ENCODE measurements around the gene RAB1B. TPM values are rescaled to one million over a fixed set of nuclear protein-coding genes. Genes with fewer than 3 reads are reported as not detected.

The RAB1B gene
- total RNA-seq = 95.9 and 142 TPM in 2 replicates

GRCh38 chr11:66268244-66268951 lies at the start of gene RAB1B:
TSS of gene RAB1B (plus strand) at chr11:66268639. CDS start at chr11:66268680, 41 bp downstream.

GRCh38 chr11:66277471-66278362 lies 9.3 kb downstream of the RAB1B start, which contains the start of gene CNIH2:
TSS of gene CNIH2 (plus strand) at chr11:66278175. CDS start at chr11:66278457, 282 bp downstream.

GRCh38 chr11:66288671-66289547 lies 20.5 kb downstream of the RAB1B start, which contains the start of gene YIF1A:
TSS of gene YIF1A (minus strand) at chr11:66289143. CDS start at chr11:66288985, 158 bp downstream.

GRCh38 chr11:66291706-66292542 lies 23.5 kb downstream of the RAB1B start, which contains the start of gene TMEM151A:
TSS of gene TMEM151A (plus strand) at chr11:66291894. CDS start at chr11:66292014, 120 bp downstream.

GRCh38 chr11:66316849-66317251 lies 48.4 kb downstream of the RAB1B start, which contains the start of gene CD248:
TSS of gene CD248 (minus strand) at chr11:66317044. CDS start at chr11:66317027, 17 bp downstream.

Other genes with a start within 250 kb of the RAB1B start
- gene CATSPER1, start 242.2 kb upstream of the RAB1B start, total RNA-seq = 0.14 TPM in 1 of 2 replicates, not detected in the other
- not detected in 2 replicates for gene GAL3ST3, start 219.5 kb upstream of the RAB1B start, total RNA-seq
- gene SF3B2, start 216.3 kb upstream of the RAB1B start, total RNA-seq = 176 and 206 TPM in 2 replicates
- gene PACS1, start 198.4 kb upstream of the RAB1B start, total RNA-seq = 58.7 and 76.8 TPM in 2 replicates
- 26.3 and 33.2 TPM in 2 replicates for gene KLC2, start 10.9 kb upstream of the RAB1B start, total RNA-seq
- gene CNIH2, start 9.5 kb downstream of the RAB1B start, total RNA-seq = not detected in 2 replicates
- gene YIF1A, start 20.5 kb downstream of the RAB1B start, total RNA-seq = 154 and 160 TPM in 2 replicates
- 0.88 TPM in 1 of 2 replicates, not detected in the other for gene TMEM151A, start 23.3 kb downstream of the RAB1B start, total RNA-seq
- gene CD248, start 48.4 kb downstream of the RAB1B start, total RNA-seq = 111 and 123 TPM in 2 replicates
- gene RIN1, start 67.8 kb downstream of the RAB1B start, total RNA-seq = 23.0 and 56.7 TPM in 2 replicates
- gene BRMS1, start 76.5 kb downstream of the RAB1B start, total RNA-seq = 70.5 and 75.3 TPM in 2 replicates
- 28.8 and 30.0 TPM in 2 replicates for gene B4GAT1, start 79.0 kb downstream of the RAB1B start, total RNA-seq
- gene SLC29A2, start 103.1 kb downstream of the RAB1B start, total RNA-seq = 0.29 and 0.44 TPM in 2 replicates
- not detected in 2 replicates for gene NPAS4, start 152.4 kb downstream of the RAB1B start, total RNA-seq
- 30.9 and 41.1 TPM in 2 replicates for gene MRPL11, start 170.2 kb downstream of the RAB1B start, total RNA-seq
- gene PELI3, start 198.3 kb downstream of the RAB1B start, total RNA-seq = 11.4 and 11.9 TPM in 2 replicates
- gene DPP3, start 211.8 kb downstream of the RAB1B start, total RNA-seq = 41.8 and 61.1 TPM in 2 replicates
- 29.1 and 34.4 TPM in 2 replicates for gene BBS1, start 242.0 kb downstream of the RAB1B start, total RNA-seq

All from placental pericyte (primary cell).